Activated gamma-delta T cell treated with anti-CD3 and anti-CD28 coated beads, Interleukin-2, amount 50 U/mL, for 16 hours (primary cell): ENCODE data around the gene DISP3.

Experiments
- DNase-seq: peaks from one replicate; pipeline ENCODE4 v3.0.0-alpha.2; 2020; ENCODE audit warnings: low read depth

Gene DISP3

DNA sequence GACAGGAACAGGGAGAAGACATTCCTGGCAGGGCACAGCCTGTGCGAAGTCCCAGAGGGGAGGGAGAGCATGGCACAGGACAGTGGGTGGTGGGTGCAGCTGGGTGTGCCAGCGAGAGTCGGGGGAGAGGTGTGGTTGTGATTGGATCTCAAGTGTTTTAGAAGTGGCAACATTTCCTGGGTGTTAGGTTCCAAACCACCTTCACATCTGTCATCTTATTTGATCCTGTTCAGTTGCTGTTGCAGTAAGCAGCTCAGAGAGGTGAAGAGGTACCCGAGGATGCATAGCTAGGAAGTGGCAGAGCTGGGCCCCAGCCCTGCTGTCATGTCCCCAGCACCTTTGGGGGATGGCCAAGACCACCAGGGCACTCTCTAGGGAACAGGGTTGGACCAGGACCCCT, 22.0 kb upstream of the DISP3 start:
- no peak for DNase-seq

GRCh38 chr1:11458811-11459275, 20.1 kb upstream of the DISP3 start:
- DNase-seq = no peak

DNA sequence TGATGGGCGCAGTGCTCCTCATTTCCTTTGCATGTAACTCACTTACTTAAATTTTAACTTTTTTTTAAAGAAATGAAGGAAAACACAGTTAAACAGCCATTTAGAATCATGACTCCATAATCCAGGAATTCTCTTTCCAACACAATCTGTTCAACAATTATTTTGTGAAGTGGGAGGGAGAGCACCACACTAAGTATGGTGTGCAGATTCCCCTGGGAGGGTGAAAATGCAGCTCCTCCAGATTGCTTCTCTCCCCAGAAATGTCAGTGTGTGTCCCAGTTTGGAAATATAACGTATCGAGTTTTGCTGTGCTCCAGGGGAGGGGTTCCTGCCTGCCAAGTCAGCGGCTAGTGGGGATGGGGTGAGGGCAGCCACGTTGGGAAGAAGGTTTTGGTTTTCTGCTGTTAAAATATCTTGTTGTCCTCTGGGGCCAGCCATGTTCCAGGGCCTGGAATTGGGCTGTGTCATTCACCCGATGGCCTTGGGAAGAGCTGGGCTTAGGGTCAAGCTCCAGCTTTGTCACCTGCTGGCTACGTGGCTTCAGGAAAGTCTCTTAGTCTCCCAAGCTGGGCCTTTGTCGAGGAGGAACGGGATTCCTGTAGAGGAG, 17.3 kb upstream of the DISP3 start:
- no peak for DNase-seq

DNA sequence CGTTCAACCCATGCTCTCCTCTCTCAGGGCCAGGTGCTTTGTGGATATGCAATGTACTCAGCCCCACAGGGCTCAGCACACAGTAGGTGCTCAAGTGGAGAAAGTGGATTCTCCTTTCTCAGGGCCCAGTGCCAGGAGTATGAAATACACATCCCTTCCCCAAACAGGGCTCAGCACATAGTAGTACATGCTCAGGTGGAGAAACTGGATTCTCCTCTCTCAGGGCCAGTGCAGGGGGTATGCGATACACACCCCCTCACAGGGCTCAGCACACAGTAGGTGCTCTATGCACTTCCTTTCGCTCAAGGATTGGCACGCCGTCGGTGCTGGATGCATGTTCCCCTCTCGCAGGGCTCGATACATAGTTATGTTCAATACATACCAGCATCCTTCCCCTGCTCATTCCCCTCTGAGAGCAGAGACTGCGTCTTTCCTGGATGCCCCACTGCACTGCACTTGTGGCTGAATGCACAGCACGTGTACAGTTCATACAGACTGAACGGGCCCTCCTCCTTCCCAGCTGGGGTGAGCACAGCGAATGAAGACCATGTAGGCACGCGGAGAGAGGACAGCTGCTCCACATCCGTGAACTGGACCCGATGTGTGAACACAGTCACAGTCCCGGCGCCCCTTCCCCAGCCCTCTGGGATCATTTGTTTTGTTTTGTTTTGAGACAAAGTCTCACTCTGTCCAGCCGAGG, 16.6 kb upstream of the DISP3 start:
- no peak for DNase-seq

DNA sequence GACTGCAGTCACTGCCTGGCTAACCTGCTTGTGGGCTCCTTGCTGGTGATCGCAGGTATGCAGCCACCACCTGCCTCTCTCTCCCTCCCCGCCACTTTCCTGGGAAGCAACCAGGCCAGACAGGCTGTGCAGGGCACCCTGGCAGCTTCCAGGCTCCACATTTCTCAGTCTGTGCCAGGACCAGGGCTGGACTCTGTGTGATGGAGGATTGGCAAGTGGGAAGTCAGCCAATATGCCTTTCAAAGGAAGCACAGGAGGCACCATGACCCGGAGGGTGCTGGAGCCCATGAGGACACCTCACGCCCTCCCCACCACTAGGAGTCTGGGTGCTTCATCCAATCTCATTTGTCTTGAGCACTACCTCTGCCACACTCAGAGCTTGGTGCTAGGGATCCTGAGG, 15.8 kb upstream of the DISP3 start:
- DNase-seq = no peak

GRCh38 chr1:11465307-11465706, 13.6 kb upstream of the DISP3 start:
- DNase-seq = no peak

GRCh38 chr1:11466416-11466815, 12.5 kb upstream of the DISP3 start:
- DNase-seq = no peak

- DNase-seq = no peak
Measured at GRCh38 chr1:11468878-11469277, 10.1 kb upstream of the DISP3 start.

DNA sequence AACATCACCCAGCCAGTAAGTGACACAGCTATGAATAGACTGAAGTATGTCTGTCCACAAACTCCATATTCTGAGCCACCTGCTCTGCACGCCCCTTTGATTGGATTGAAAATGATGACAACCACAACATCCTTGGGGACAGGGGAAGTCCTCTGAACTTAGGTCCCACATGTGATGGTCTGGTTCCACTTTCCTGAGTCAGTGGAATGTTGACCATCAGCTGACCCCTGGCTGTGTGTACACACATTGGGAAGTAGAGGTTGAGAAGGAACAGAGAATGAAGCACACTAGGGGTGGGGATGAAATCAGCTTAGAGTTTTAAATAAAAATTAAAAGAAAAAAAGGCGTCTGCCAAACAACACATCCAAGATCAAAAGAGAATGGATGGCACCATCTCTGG, 8.0 kb upstream of the DISP3 start:
- DNase-seq = no peak

- no peak for DNase-seq
Measured at GRCh38 chr1:11471473-11471872, 7.5 kb upstream of the DISP3 start.

GRCh38 chr1:11472284-11472683, 6.7 kb upstream of the DISP3 start:
- DNase-seq = no peak

DNA sequence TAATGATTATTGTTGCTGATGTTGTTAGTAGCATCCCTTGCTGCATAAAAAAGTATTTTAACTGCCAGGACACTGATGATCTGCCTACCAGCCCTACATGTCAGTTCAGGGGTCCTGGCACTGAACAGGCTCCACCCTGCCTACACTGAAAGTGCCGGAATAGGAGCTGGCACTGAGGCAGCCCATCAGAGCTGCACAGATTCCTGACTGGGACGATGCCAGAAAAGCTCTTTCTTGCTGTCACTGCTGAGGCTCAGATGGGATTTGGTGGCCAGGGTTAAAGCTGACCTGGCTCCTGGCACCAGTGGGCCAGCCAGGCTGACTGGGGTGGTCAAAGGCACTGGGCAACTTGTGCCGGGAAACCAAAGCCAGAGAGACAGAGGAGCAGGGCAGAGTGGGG, 6.2 kb upstream of the DISP3 start:
- DNase-seq = no peak

- DNase-seq = no peak
Measured at GRCh38 chr1:11473491-11474034, 5.4 kb upstream of the DISP3 start.

- no peak for DNase-seq
Measured at GRCh38 chr1:11474826-11475225, 4.1 kb upstream of the DISP3 start.

DNA sequence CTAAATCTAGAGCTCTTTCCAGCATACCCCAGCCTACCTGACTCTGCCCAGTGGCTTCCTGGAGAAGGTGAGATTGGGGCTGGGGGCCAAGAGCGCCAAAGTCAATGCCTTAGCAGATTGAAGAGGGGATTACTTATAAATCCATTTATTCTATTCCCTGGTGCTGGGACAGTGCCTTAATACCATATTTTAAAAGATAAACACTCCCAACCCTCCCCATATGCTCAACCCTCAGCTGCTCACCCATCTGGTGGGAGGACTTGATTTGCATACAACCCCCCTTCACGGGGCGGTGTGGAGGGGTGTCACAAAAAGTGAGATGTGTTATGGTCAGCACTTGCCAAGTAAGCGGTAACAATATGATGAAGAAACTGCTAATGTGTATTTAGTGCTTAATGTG, 3.2 kb upstream of the DISP3 start:
- DNase-seq = no peak

- no peak for DNase-seq
Measured at GRCh38 chr1:11479375-11479979, 522 bp downstream of the DISP3 start.

DNA sequence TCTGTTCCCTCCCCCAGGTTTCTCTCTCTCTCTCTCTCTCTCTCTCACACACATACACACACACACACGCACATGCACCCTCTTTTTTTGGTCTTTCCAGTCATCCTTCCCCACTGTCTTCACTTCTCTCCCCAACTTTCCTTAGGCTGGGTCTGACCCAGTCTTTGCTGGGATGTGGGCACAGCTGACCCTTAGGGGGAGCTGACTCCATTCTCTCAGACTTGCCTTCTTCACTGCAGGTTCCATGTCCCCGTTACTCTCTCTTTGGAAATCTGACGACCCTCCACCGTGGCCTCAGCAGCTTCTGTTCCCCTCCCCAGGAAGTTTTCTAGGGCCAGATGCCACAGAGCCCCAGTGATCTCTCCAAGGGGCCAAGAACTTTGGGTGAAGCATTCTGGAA, 2.1 kb downstream of the DISP3 start:
- DNase-seq = no peak

DNA sequence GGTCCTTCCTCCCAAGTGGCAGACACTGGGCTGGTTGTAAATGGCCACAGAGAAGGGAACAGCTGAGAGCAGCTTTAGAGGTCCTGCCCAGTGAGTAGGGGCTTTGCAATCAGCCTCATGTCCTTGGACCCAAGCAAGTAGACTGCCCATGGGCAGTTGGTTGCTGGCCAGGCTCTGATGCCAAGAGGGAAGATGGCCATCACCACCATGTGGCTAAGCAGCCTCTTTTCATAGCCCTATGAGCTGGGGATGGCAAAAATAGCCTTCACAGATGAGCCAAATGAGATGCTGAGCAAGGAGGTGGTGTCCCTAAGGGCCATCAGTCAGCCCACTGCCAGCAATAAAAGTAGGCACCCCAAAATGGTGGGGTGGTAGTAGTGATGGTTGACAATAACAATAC, 3.2 kb downstream of the DISP3 start:
- DNase-seq = no peak

- DNase-seq = no peak
Measured at GRCh38 chr1:11482701-11483479, 3.9 kb downstream of the DISP3 start.

GRCh38 chr1:11483581-11484320, 4.8 kb downstream of the DISP3 start:
- no peak for DNase-seq

DNA sequence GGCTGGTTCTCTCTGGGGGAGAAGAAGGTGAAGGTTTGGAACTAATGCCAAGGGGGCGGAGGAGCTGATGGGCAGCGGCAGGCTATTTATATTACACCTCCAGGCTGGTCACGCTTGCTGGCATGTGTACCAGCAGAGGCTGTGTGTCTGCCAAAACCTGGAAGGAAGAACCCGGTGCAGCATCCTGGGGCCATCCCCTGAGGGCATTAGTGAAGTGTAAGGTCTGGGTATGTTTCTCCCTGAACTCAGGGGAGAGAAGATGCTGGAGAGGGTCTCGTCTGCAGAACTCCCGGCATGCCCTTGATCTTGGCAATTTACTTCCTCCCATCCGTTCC, 5.3 kb downstream of the DISP3 start:
- DNase-seq = no peak

DNA sequence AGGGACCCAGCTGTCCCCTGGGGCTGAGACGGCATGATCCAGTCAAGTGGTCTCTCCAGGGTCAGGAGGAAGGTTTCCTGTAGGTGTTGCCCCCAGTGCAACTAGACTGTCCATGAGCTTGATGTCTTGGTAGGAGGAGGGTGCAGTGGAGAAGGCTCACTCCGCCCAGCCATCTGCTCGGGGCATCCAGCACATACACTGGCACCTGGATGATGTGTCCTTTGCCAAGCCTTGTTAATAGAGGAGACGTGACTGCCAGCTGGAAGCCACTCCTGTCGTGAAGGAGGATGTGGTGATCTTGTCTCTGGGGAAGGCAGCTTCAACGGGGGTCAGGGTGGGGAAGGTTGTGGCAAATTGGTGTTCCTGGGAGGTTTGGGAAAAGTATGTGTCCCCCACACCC, 6.2 kb downstream of the DISP3 start:
- DNase-seq = no peak
